Measurements from ENCODE around the gene CACNB2. TPM values are rescaled to one million over a fixed set of nuclear protein-coding genes. Genes with fewer than 3 reads are reported as not detected.
"Not testable (repeated sequence)": the region's sequence is repeated elsewhere in the genome, so short reads cannot be mapped to it uniquely, and the experiment has no call there.

CACNB2 gene
- total RNA-seq, 1 donor, result 1.3 TPM

- H3K4me3 ChIP-seq (ENCODE audit: low read depth, low read length), result no peak overlapping the region
- no peak for TF ChIP-seq CTCF (IDR thresholded peaks at IDR 0.05; ENCODE audit: insufficient read depth, low read depth, low read length)
- DNase-seq (ENCODE audit: low read depth), result no peak
These were observed 417.7 kb downstream of the CACNB2 start for GRCh38 chr10:18557960-18558359.

- no peak for DNase-seq (ENCODE audit: low read depth)
- TF ChIP-seq CTCF (IDR thresholded peaks at IDR 0.05; ENCODE audit: insufficient read depth, low read depth, low read length), result no peak
- H3K4me3 ChIP-seq (ENCODE audit: low read depth, low read length), result no peak overlapping the region
These were observed 421.8 kb downstream of the CACNB2 start for GRCh38 chr10:18561861-18562551.

GRCh38 chr10:18563003-18563726 is 422.9 kb downstream of the CACNB2 start:
- no peak overlapping the region for H3K4me3 ChIP-seq (ENCODE audit: low read depth, low read length)
- no peak for DNase-seq (ENCODE audit: low read depth)
- TF ChIP-seq CTCF (IDR thresholded peaks at IDR 0.05; ENCODE audit: insufficient read depth, low read depth, low read length), result no peak

GRCh38 chr10:18565006-18565405 is 424.8 kb downstream of the CACNB2 start:
- no peak for DNase-seq (ENCODE audit: low read depth)
- no peak for TF ChIP-seq CTCF (IDR thresholded peaks at IDR 0.05; ENCODE audit: insufficient read depth, low read depth, low read length)
- H3K4me3 ChIP-seq (ENCODE audit: low read depth, low read length), result no peak overlapping the region

- DNase-seq (ENCODE audit: low read depth), result no peak
- TF ChIP-seq CTCF (IDR thresholded peaks at IDR 0.05; ENCODE audit: insufficient read depth, low read depth, low read length), result no peak
- no peak overlapping the region for H3K4me3 ChIP-seq (ENCODE audit: low read depth, low read length)
These were observed 426.0 kb downstream of the CACNB2 start for GRCh38 chr10:18566177-18566576.

- TF ChIP-seq CTCF (IDR thresholded peaks at IDR 0.05; ENCODE audit: insufficient read depth, low read depth, low read length), result no peak
- no peak overlapping the region for H3K4me3 ChIP-seq (ENCODE audit: low read depth, low read length)
- no peak for DNase-seq (ENCODE audit: low read depth)
These were observed 427.2 kb downstream of the CACNB2 start for GRCh38 chr10:18567343-18567856.

- DNase-seq (ENCODE audit: low read depth); H3K4me3 ChIP-seq (ENCODE audit: low read depth, low read length): not testable (repeated sequence)
These were observed 430.2 kb downstream of the CACNB2 start for GRCh38 chr10:18570386-18570785.

Data from fibroblast of villous mesenchyme (primary cell).